Measurements from ENCODE around the gene SNX11.

Gene SNX11

GRCh38 chr17:48137656-48138055 lies 30.1 kb downstream of the SNX11 start:
- no peak for DNase-seq

- no peak for DNase-seq
Observed at GRCh38 chr17:48139944-48140343, 32.4 kb downstream of the SNX11 start.

GRCh38 chr17:48143629-48144028 lies 36.1 kb downstream of the SNX11 start:
- DNase-seq: no peak

- no peak for DNase-seq
Observed at GRCh38 chr17:48144231-48144630, 36.7 kb downstream of the SNX11 start.

GRCh38 chr17:48144976-48145798 lies 37.6 kb downstream of the SNX11 start:
- no peak for DNase-seq

- no peak for DNase-seq
Observed at GRCh38 chr17:48148029-48148770, 40.6 kb downstream of the SNX11 start.

- DNase-seq: peak; percentile 80
Observed at GRCh38 chr17:48148854-48149786, 41.6 kb downstream of the SNX11 start.

GRCh38 chr17:48149787-48150463 lies 42.4 kb downstream of the SNX11 start:
- no peak for DNase-seq

- no peak for DNase-seq
Observed at GRCh38 chr17:48150597-48151001, 43.0 kb downstream of the SNX11 start.

- no peak for DNase-seq
Observed at GRCh38 chr17:48151220-48151619, 43.7 kb downstream of the SNX11 start.

- DNase-seq: no peak
Observed at GRCh38 chr17:48152289-48152688, 44.7 kb downstream of the SNX11 start.

- DNase-seq: peak; percentile 59
Observed at GRCh38 chr17:48153691-48154358, 46.3 kb downstream of the SNX11 start.

- no peak for DNase-seq
Observed at GRCh38 chr17:48155889-48156611, 48.5 kb downstream of the SNX11 start.

GRCh38 chr17:48159232-48159631 lies 51.7 kb downstream of the SNX11 start:
- no peak for DNase-seq

- DNase-seq: peak; percentile 94
Observed at GRCh38 chr17:48160177-48161081, 52.9 kb downstream of the SNX11 start.

- DNase-seq: no peak
Observed at GRCh38 chr17:48161127-48161905, 53.8 kb downstream of the SNX11 start.

GRCh38 chr17:48162306-48162934 lies 54.9 kb downstream of the SNX11 start:
- DNase-seq: no peak

GRCh38 chr17:48162946-48163506 lies 55.5 kb downstream of the SNX11 start:
- DNase-seq: no peak

All from NCI-H1417 treated with DMSO at 0.1 percent for 48 hours (cell line).